Measurements from ENCODE around the gene TSPAN7.

DNA sequence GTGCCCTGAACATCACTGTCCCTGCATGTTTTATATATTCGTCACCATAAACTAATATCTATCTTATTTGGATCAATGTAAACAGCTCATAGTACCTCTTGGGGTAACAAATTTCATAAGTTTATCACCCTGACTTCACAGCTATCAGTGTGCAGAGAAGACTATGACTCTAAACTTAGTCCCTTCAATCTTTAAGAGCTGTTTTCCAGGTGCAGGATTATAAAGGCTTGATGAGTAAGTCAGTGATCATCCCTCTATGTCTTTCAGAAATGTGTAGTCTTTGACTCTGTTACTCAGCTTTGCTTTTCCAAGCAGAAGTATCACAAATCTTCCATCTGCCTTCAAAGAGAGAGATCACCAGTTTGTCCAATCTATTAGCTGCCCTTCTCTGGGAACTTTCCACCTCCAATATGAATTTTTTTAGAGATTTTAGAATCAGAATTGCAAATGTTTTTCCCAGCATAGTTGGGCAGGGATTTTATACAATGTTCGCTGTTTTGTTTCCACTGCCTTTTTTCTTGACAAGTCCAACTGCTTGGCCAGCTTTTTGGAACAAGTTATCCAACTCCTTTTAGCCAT, 45.1 kb upstream of the TSPAN7 start:
- TF ChIP-seq, protein P1, sequence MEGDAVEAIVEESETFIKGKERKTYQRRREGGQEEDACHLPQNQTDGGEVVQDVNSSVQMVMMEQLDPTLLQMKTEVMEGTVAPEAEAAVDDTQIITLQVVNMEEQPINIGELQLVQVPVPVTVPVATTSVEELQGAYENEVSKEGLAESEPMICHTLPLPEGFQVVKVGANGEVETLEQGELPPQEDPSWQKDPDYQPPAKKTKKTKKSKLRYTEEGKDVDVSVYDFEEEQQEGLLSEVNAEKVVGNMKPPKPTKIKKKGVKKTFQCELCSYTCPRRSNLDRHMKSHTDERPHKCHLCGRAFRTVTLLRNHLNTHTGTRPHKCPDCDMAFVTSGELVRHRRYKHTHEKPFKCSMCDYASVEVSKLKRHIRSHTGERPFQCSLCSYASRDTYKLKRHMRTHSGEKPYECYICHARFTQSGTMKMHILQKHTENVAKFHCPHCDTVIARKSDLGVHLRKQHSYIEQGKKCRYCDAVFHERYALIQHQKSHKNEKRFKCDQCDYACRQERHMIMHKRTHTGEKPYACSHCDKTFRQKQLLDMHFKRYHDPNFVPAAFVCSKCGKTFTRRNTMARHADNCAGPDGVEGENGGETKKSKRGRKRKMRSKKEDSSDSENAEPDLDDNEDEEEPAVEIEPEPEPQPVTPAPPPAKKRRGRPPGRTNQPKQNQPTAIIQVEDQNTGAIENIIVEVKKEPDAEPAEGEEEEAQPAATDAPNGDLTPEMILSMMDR (conservative IDR thresholded peaks at IDR 0.05), result no peak
- no peak for TF ChIP-seq EZH2 (IDR thresholded peaks at IDR 0.05; ENCODE audit: low read depth)
